HCEC 1CT (cell line): ENCODE data around the gene CCDC85C.

Experiments
- DNase-seq: peaks from one replicate; pipeline ENCODE4 v3.0.0-alpha.2; 2017

Gene CCDC85C

DNA sequence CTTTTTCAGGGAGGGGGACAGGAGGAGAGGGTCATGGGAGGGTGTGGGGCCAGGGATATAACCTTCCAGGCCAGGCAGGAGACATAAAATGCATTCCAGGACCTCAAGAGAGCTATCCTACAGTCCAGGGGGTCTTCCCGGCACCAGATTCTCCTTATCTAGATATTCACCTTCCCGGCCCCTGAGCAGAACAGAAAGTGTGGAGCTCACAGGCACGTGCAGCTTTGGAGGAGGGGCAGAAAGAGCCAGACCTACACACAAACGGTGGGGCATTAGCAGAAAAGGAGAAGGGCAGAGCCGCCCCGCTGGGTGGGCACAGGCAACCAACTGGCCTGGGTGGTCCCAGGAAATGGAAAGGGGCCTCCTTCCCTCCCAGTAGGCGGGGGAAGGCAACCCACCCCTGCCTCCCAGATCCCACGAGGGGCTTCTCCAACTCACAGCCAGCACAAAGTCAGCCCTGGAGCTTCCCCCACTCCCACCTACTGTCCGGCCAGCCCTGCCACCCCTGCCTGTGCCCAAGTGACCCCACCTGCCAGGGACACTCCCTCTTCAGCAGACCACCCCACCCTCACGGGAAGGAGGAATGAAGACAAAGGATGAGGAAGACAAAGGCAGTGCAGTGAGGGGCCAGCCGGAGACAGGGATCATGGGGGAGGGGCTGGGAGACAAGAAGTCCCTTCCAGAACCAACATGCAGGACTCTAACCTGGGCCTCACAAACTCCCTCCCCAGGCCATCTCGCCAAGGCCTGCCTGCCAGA, 33.3 kb downstream of the CCDC85C start:
- DNase-seq, result no peak

DNA sequence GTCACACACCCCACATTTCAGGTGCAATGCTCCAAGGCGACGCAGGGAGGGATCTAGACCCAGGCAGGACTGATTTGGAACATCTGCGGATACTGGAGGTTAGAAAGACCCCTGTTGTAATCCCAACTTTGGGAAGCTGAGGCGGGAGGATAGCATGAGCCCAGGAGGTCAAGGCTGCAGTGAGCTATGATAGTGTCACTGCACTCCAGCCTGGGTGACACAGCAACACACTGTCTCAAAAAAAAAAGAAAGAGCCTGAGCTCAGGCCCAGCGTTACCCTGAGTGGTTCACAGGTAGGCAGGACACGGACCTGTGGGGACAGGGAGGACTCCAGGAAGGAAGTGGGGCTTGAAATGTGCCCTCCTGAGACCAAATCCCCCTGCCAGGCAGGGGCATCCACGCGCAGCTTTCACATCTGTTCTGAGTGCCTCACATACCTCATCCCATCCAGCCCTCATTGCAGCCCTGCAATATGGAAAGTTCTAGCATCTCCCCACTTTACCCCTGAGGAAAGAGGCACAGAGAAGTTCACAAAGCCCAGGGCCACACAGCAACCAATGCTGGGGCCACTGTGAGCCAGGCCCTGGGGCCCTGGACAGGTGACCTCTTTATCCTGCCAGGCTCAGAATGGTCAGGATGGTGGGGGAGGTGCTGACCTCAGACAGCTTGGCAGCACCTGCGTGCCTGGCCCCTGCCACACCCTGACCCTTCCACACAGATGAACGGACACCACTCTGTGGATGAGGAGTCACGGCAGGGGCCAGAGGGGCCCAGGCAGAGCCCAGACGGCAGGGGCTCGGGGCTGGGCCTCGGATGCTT, 34.1 kb downstream of the CCDC85C start:
- DNase-seq, result no peak

DNA sequence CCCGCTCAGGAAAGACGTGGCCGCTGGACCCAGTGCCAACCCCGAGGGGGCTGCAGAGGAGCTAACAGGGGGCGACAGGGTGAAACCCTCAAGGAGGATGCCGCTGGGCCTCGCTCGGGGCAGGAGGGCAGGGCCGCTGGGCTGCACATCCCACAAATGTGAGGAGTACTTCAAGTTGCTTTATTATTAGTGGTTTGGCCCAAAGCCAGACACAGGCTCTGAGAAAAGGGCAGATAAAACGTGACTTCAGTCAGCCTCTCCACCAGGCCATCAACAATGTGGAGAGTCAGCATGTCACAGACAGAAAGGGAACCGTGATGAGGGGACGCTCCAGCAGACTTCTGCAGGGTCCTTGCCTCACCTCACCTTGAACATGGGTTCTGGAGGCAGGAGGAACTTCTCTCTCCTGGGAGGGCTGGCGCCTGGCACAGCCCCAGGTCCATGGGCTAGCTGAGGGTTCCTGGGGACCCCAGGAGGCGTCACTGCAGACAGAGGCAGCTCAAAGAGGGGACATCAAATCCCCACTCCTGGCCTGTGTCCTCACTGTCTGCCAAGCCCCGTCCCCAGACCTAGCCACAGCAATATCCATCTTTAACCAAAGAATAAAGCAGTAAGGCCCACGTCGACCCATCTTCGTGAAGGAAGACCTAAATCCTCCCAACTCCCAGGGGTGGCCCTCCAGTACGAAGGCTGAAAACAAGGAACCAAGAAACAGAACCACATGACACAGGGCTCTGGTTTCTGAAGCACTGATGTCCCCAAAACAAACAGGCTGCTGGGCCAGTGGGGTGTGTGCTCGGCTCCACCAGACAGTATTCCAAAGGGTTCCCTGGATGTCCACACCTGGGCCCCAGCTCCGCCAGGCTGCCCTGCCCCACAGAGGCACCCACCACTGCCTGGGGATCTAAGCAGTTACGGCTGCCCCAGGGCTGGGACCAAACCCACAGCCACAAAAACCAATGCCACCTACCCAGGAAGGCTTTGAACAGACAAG, 35.1 kb downstream of the CCDC85C start:
- no peak for DNase-seq

DNA sequence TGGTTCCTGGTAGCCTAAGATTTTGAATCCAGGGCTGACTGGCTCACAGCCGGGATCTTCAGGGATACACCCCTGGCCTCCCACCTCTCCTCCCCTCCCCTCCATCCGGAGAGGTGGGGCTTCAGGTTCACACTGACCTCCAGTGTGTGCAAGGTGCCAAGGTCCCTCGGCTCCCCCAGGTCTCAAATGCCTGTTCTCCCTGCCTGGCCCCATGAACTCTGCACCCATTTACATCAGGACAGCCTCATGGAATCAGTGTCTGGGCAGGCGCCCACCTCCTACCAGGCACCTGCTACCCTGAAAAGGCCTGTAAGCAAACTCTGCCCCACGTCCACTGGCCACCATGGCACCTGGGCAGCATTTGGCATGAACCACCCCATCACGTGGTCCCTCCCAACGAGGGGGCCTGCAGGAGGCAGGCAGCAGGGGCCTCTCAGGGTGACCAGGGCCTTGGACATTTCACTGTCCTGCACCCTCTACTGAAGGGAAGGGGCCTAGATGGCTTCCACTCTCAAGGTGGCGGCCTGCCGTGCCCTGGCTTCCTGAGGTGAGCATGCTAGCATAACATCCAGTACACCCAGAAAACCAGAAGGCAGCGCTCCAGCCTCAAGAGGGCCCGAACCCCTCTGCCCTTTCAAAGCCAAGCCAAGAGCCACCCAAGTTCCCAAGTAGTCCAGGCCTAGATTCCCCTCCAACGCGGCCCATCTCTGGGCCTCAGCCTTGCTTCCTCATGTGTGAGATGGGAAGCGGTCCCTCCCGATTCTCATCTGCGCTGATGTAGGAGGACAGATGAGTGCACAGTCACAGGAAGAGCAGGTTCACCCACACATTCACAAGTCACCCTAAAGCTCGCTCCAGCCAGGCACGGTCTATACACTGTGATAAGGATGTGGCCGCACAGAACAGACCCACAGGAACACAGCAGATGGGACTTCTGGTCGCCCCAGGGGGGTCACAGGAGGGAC, 37.3 kb downstream of the CCDC85C start:
- DNase-seq, result no peak

DNA sequence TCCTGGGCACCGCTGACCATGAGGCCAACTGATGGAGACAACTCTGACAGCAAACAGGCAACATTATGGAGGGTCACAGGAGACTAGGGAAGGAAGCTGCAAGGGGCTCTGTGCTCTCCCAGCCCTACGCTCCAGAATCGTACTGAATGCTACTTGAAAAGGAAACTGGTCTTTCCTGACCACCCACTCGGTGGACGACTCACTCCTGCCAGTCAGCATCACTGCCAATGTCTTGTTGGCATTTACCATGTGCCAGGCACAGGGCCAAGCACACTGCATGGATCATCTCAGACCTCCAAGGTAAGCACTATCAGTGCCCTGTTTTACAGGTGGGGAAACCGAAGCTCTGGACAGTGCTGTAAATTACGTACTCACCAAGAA, 38.0 kb downstream of the CCDC85C start:
- DNase-seq, result no peak

GRCh38 chr14:99565383-99565782, 38.6 kb downstream of the CCDC85C start:
- no peak for DNase-seq

- no peak for DNase-seq
These were observed 39.1 kb downstream of the CCDC85C start for GRCh38 chr14:99564926-99565259.

DNA sequence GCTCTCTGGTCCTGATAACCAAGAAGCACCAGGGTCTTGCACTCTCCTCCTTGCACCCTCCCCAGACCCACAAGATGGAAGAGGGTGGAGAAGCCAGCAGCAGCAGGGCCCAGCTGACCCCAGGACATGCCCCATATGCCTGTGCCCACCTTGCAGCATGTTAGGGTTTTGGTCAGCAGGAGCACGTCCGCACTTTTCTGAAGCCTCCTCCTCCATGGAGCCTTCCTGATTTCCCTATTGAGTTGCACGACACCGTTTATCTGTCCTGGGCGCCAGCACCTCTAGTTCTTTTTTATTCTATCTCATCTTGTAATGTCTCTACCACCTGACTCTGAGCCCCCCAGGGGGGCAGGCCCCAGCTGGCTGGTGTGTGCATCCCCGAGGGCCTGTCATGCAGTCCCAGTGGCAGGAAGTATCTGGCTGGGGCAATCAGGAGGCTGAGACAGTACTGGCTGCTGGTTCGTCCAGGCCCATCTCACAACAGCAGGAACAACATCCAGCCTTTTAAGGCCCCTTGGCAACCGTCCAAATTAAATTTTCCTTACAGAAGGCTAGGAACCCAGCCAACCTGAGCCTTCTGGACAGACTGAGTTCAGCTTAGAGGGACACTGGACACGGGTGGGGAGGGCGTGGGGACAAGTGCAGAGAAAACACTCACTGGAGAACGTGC, 39.6 kb downstream of the CCDC85C start:
- no peak for DNase-seq

GRCh38 chr14:99563749-99564129, 40.3 kb downstream of the CCDC85C start:
- DNase-seq, result no peak

- peak; percentile 23 for DNase-seq
These were observed 40.9 kb downstream of the CCDC85C start for GRCh38 chr14:99562856-99563748.

- no peak for DNase-seq
These were observed 42.1 kb downstream of the CCDC85C start for GRCh38 chr14:99561864-99562263.

DNA sequence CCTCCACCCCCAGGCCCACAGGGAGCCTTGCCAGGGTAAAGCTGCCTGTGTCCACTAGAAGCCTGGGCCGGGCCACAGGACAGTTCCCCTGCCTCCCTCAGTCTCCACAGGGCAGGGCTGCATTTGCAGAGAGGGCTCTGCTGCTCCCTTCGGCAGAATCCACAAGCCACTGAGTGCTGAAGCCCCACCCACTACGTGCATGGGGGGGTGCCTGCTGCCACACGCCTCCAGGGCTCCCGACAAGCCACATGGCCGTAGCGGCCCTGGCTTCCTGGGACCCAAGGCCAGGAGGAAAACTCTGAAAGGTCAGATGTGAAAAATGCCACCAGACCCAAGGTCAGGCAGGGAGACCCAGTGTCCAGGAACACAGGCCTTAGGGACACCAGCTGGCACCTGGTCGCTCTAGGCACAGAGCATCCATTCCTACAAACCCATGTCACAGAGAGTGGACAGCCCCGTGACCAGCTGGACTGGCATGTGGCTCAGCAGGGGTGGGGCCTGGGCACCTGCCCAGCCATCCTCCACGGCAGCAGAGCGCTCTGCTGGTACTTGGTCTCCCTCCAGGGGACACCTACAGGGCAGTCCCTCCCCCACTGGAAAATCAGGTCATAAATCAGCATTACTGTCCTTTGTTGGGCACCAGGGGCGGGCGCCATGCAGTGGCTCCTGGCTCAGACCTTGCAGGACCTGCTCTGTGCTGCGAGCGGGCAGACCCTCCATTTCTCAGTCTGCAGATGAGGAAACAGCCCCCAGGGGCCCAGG, 42.9 kb downstream of the CCDC85C start:
- DNase-seq, result no peak

GRCh38 chr14:99560403-99560802, 43.6 kb downstream of the CCDC85C start:
- DNase-seq, result no peak

DNA sequence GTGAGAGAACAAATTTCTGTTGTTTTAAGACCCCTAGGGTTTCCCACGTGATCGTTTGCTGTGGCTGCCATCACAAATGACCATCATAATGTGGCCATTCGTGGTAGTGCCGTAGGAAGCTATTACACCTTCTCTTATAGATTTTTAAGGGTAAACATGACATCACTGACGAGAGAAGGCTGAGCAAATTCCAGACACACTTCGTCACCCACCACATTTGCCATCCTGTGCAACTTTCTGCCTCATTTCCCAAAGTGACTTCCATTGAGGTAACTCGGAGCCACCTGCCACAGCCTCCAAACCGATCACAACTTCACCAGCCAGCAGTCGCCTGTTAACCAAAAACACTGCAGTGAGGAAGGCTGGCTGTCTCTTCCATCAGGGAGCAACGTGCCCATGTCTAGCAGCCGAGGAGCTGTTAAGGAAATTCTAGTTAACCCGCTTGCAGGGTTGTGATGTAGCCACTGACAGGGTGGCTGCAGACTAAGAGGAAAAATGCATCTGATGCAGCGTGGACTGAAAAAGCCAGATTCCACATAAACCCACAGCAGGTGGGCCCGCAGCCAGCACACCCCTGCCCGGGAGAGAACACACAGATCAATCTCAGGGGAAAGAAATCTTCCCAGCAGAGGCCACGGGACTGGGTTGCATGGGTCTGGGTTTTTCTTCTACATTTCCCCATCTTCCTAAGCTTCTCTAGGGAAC, 44.6 kb downstream of the CCDC85C start:
- no peak for DNase-seq

GRCh38 chr14:99556134-99556791, 47.7 kb downstream of the CCDC85C start:
- no peak for DNase-seq

DNA sequence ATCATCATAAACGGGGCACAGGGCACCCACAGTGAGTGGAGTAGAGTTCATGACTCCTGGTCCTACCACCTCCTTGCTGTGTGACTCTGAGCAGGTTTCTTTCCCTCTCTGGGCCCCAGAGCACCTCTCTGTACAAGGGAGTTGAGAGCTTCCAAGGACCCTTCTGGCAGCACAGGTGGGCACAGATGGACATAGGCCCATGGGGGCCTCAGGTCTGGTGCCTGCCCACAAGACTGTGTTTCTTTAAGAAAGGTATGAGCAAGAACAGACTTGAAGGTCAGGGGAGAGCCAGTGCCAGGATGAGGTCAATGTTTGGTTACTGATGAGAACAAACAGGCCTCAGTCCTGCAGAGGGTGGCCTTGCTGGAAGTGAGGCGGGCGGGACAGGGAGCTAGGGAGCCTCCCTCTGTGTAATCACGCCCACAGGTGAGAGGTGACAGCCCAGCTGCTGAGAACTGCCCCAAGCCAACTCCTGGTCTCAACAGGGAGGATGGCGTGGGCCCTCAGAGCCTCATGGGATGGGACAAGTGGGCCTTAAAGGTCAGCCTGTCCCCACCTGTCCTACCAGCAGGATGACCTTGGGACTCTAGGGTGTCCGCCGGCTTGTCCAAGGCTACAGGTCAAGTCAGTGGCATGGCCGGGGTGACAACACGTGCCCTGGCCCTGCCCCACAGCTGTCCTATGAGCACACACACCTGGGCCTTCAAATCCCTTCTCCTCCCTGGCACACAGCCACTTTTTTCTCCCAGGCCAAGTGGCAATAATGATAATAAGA, 49.1 kb downstream of the CCDC85C start:
- DNase-seq, result no peak

- DNase-seq, result no peak
These were observed 49.8 kb downstream of the CCDC85C start for GRCh38 chr14:99554184-99554583.
